Measurements from ENCODE around the gene SUSD1.
A peak's percentile ranks its signal among the peaks of the same experiment; 100 is the strongest.

DNA sequence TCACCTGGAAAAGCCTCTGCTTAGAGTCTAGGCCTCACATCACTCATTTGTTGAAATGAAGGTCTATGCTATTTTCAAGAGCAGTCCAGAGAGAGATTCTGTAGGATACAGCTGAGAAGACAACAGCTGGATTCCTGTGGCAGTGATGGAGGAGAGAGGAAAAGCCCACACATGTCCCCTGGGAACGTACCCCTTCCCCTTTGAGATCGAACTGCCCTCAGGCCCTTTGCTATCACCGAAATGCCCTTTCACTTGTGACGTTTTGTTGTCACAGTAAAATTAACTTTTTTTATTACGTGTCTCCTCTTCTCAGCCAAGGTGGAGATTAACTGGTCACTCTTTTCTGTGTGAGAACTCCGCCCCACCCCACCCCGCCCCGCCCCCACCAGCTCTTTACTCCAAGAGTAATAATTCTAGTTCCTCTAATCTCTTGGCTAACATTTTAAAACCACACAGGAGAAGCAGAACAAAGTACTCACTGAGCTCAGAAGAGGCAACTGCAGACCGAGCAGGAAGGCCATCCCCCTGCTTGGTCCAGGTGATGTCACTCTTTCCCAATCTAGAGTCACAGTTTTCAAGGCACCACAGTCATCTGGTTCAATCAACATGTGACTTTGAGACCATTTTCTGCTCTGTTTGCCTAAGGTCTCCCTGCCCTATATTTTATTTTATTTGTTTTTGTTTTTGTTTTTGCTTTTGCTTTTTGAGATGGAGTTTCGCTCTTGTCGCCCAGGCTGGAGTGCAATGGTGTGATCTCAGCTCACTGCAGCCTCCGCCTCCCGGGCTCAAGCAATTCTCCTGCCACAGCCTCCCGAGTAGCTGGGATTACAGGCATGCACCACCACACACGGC, 105.6 kb downstream of the SUSD1 start:
- no peak for TF ChIP-seq CTCF (IDR thresholded peaks at IDR 0.05 in 8 of 11, conservative IDR thresholded peaks at IDR 0.05 in 3 of 11)
- TF ChIP-seq POLR2AphosphoS5 (IDR thresholded peaks at IDR 0.05), result peak in 1 of 3 donors; percentile 40

All from spleen (tissue), 7 donors.